WTC11 (cell line): Measurements from ENCODE around the gene OSCP1. TPM values are rescaled to one million over a fixed set of nuclear protein-coding genes. Genes with fewer than 3 reads are reported as not detected.
A peak's percentile ranks its signal among the peaks of the same experiment; 100 is the strongest.

Source experiments
- ATF6 ChIP-seq: sonication (generic); formaldehyde crosslinking; IDR thresholded peaks from 2 replicates; pipeline ENCODE4 v1.8.1; 2023; ENCODE audit warnings: mild to moderate bottlenecking, missing genetic modification reagents
- E2F5 ChIP-seq: sonication (generic); formaldehyde crosslinking; IDR thresholded peaks from 2 replicates; pipeline ENCODE4 v1.8.1; 2022; ENCODE audit warnings: mild to moderate bottlenecking, moderate library complexity, missing genetic modification reagents
- ELF4 ChIP-seq: sonication (generic); formaldehyde crosslinking; IDR thresholded peaks from 2 replicates; pipeline ENCODE4 v1.8.1; 2022; ENCODE audit warnings: low read depth, mild to moderate bottlenecking, moderate library complexity, missing genetic modification reagents
- ERG ChIP-seq: fragments of 250-450 bp; sonication (Bioruptor Pico); IDR thresholded peaks from 2 replicates; pipeline ENCODE4 v1.8.0; 2021; ENCODE audit warnings: mild to moderate bottlenecking
- ESRRA ChIP-seq: sonication (generic); formaldehyde crosslinking; IDR thresholded peaks from 2 replicates; pipeline ENCODE4 v1.8.1; 2022; ENCODE audit warnings: mild to moderate bottlenecking, missing genetic modification reagents, borderline replicate concordance
- FOXK1 ChIP-seq: sonication (generic); formaldehyde crosslinking; IDR thresholded peaks from 2 replicates; pipeline ENCODE4 v1.8.0; 2022; ENCODE audit warnings: mild to moderate bottlenecking, moderate library complexity, missing genetic modification reagents
- FOXP4 ChIP-seq: sonication (generic); formaldehyde crosslinking; IDR thresholded peaks from 2 replicates; pipeline ENCODE4 v1.8.0; 2022; ENCODE audit warnings: mild to moderate bottlenecking, missing genetic modification reagents
- GABPB1 ChIP-seq: sonication (generic); formaldehyde crosslinking; IDR thresholded peaks from 2 replicates; pipeline ENCODE4 v1.8.1; 2023; ENCODE audit warnings: mild to moderate bottlenecking, missing genetic modification reagents
- GRHL2 ChIP-seq: fragments of 250-450 bp; sonication (Bioruptor Pico); IDR thresholded peaks from 2 replicates; pipeline ENCODE4 v1.8.0; 2022; ENCODE audit warnings: mild to moderate bottlenecking, moderate library complexity; ENCODE audit not compliant: insufficient replicate concordance, severe bottlenecking
- IRF2 ChIP-seq: sonication (generic); formaldehyde crosslinking; IDR thresholded peaks from 2 replicates; pipeline ENCODE4 v1.8.0; 2022; ENCODE audit warnings: low read depth, missing genetic modification reagents, borderline replicate concordance
- JUN ChIP-seq: sonication (generic); formaldehyde crosslinking; IDR thresholded peaks from 2 replicates; pipeline ENCODE4 v1.8.0; 2023; ENCODE audit warnings: mild to moderate bottlenecking, missing genetic modification reagents
- MYBL2 ChIP-seq: sonication (generic); formaldehyde crosslinking; IDR thresholded peaks from 2 replicates; pipeline ENCODE4 v1.8.1; 2023; ENCODE audit warnings: mild to moderate bottlenecking, moderate library complexity, missing genetic modification reagents
- NFE2L1 ChIP-seq: sonication (generic); formaldehyde crosslinking; IDR thresholded peaks from 2 replicates; pipeline ENCODE4 v1.8.1; 2023; ENCODE audit warnings: missing genetic modification reagents
- NR1H2 ChIP-seq: sonication (generic); formaldehyde crosslinking; IDR thresholded peaks from 2 replicates; pipeline ENCODE4 v1.9.0; 2021; ENCODE audit warnings: mild to moderate bottlenecking, moderate library complexity, missing genetic modification reagents
- PRDM15 ChIP-seq: sonication (generic); formaldehyde crosslinking; IDR thresholded peaks from 2 replicates; pipeline ENCODE4 v1.8.0; 2022; ENCODE audit warnings: missing genetic modification reagents
- PRRX2 ChIP-seq: fragments of 250-450 bp; sonication (Bioruptor Pico); IDR thresholded peaks from 2 replicates; pipeline ENCODE4 v1.8.0; 2021; ENCODE audit warnings: mild to moderate bottlenecking
- SMAD4 ChIP-seq: sonication (generic); formaldehyde crosslinking; IDR thresholded peaks from 2 replicates; pipeline ENCODE4 v1.8.0; 2022; ENCODE audit warnings: mild to moderate bottlenecking, missing genetic modification reagents
- SP1 ChIP-seq: sonication (generic); formaldehyde crosslinking; conservative IDR thresholded peaks from 2 replicates; pipeline ENCODE4 v1.8.1; 2022; ENCODE audit warnings: missing genetic modification reagents
- ZMAT4 ChIP-seq: fragments of 250-450 bp; sonication (Bioruptor Pico); IDR thresholded peaks from 2 replicates; pipeline ENCODE4 v1.9.0; 2021; ENCODE audit warnings: mild to moderate bottlenecking
- ZNF425 ChIP-seq: fragments of 250-450 bp; sonication (Bioruptor Pico); conservative IDR thresholded peaks from 2 replicates; pipeline ENCODE4 v1.9.0; 2021; ENCODE audit warnings: mild to moderate bottlenecking
- ZNF532 ChIP-seq: fragments of 250-450 bp; sonication (Bioruptor Pico); IDR thresholded peaks from 2 replicates; pipeline ENCODE4 v1.9.0; 2021; ENCODE audit warnings: mild to moderate bottlenecking, borderline replicate concordance
- total RNA-seq: library from RNA; stranded (reverse); gene quantifications from 3 replicates; pipeline ENCODE4 v1.2.3, GENCODE V29; 2021

The OSCP1 gene
- total RNA-seq, 1 experiment from 2014 or later = 1.7 TPM

GRCh38 chr1:36463803-36464604 is 13.8 kb upstream of the OSCP1 start, which contains the start of gene MRPS15 (continued):
- no peak for TF ChIP-seq ATF6 (CRISPR knock-in tag)
- TF ChIP-seq IRF2 = no peak
- TF ChIP-seq PRDM15 (CRISPR knock-in tag) = no peak
- no peak for TF ChIP-seq ZMAT4 (CRISPR knock-in tag)
- peak; percentile 78; the same call in 1 of the 2 replicates for TF ChIP-seq MYBL2 (CRISPR knock-in tag)
- 0 out of 2 replicates have a peak, but pooled peaks have one; percentile 21 for TF ChIP-seq ERG
- TF ChIP-seq SMAD4 (CRISPR knock-in tag) = 0 out of 2 replicates have a peak, but pooled peaks have one; percentile 7
- TF ChIP-seq JUN (CRISPR knock-in tag) = no peak
- TF ChIP-seq E2F5 (CRISPR knock-in tag) = no peak
- no peak for TF ChIP-seq GRHL2 (CRISPR knock-in tag)
- TF ChIP-seq NFE2L1 (CRISPR knock-in tag) = no peak
- TF ChIP-seq ELF4 (CRISPR knock-in tag) = 0 out of 2 replicates have a peak, but pooled peaks have one; percentile 50
- TF ChIP-seq ESRRA (CRISPR knock-in tag) = peak; percentile 51; the same call in 1 of the 2 replicates
- TF ChIP-seq FOXP4 = no peak
- TF ChIP-seq GABPB1 (CRISPR knock-in tag) = peak; percentile 96
- peak; percentile 79; the same call in 1 of the 2 replicates for TF ChIP-seq FOXK1
- TF ChIP-seq SP1 (CRISPR knock-in tag) = peak; percentile 95
- TF ChIP-seq ZNF425 = no peak
- no peak for TF ChIP-seq NR1H2 (CRISPR knock-in tag)
- no peak for TF ChIP-seq ZNF532 (CRISPR knock-in tag)
- no peak for TF ChIP-seq PRRX2 (CRISPR knock-in tag)
